HEK293 (cell line): ENCODE data around the gene PCDHGB3.

ENCODE experiments used
- CTCF ChIA-PET: fragments of 350-600 bp; formaldehyde crosslinking; extraction: SDS; loops from one replicate; lab custom pipeline; 2021; ENCODE audit warnings: antibody characterized with exemption; lab: Yijun Ruan, JAX
- POLR2A ChIA-PET: fragments of 300-600 bp; formaldehyde crosslinking; extraction: SDS; loops from one replicate; lab custom pipeline; 2020; ENCODE audit warnings: antibody characterized with exemption, inconsistent platforms; lab: Yijun Ruan, JAX
- H3K27ac ChIP-seq: fragments of 200-500 bp; sonication (Bioruptor generic); 2 replicates; pipeline ENCODE4 v1.5.1; 2014; ENCODE audit warnings: low read depth, low read length, control low read depth, inconsistent platforms; ENCODE audit errors: extremely low read depth
- H3K36me3 ChIP-seq, 2 experiments: fragments of 200-500 bp in 1 of 2; sonication (Bioruptor generic) in 1 of 2; 1 replicate in 1 of 2; 2 replicates in 1 of 2; pipeline ENCODE4 v1.5.1; 2014 to 2017; ENCODE audit warnings: inconsistent platforms in 2 of 2, low read length in 2 of 2; ENCODE audit not compliant: control insufficient read depth in 2 of 2, insufficient read depth in 1 of 2
- H3K4me1 ChIP-seq: fragments of 200-500 bp; sonication (Bioruptor generic); 2 replicates; pipeline ENCODE4 v1.5.1; 2014; ENCODE audit warnings: mild to moderate bottlenecking, low read length, inconsistent platforms; ENCODE audit not compliant: control insufficient read depth, insufficient read depth
- H3K4me3 ChIP-seq: 2 replicates; pipeline ENCODE4 v1.5.1; 2011; ENCODE audit warnings: low read depth, mild to moderate bottlenecking, control low read depth, low read length, moderate library complexity
- H3K9me3 ChIP-seq: fragments of 200-500 bp; sonication (Bioruptor generic); 2 replicates; pipeline ENCODE4 v1.5.1; 2014; ENCODE audit warnings: low read depth, low read length, inconsistent platforms; ENCODE audit not compliant: control insufficient read depth, insufficient read depth
- GLI2 ChIP-seq: fragments of 450-650 bp; formaldehyde crosslinking; IDR thresholded peaks from 2 replicates; pipeline ENCODE4; 2017; ENCODE audit warnings: missing biosample characterization, missing genetic modification characterization, low read depth, borderline replicate concordance
- GLIS2 ChIP-seq: fragments of 450-650 bp; formaldehyde crosslinking; IDR thresholded peaks from 2 replicates; pipeline ENCODE4 v1.5.1; 2016; ENCODE audit warnings: missing biosample characterization, missing genetic modification characterization
- KLF7 ChIP-seq: fragments of 450-650 bp; formaldehyde crosslinking; IDR thresholded peaks from 2 replicates; pipeline ENCODE4 v1.5.1; 2016; ENCODE audit warnings: missing biosample characterization, missing genetic modification characterization, borderline replicate concordance
- KLF9 ChIP-seq: fragments of 450-650 bp; formaldehyde crosslinking; IDR thresholded peaks from 2 replicates; pipeline ENCODE4 v1.5.1; 2016; ENCODE audit warnings: missing biosample characterization, missing genetic modification characterization, low read depth
- SALL2 ChIP-seq: fragments of 450-650 bp; formaldehyde crosslinking; IDR thresholded peaks from 2 replicates; pipeline ENCODE4 v1.5.0; 2017; ENCODE audit warnings: missing biosample characterization, mild to moderate bottlenecking, missing genetic modification characterization, borderline replicate concordance
- SETDB1 ChIP-seq: IDR thresholded peaks from one replicate; pipeline ENCODE4 v1.6.1; 2017; ENCODE audit warnings: mild to moderate bottlenecking, low read length, moderate library complexity, mixed read lengths; ENCODE audit not compliant: insufficient read length
- TCF7L2 ChIP-seq: IDR thresholded peaks from 2 replicates; pipeline ENCODE4 v1.6.1; 2011; ENCODE audit warnings: low read depth, mild to moderate bottlenecking, inconsistent platforms, low read length, moderate library complexity, borderline replicate concordance
- TRIM28 ChIP-seq: IDR thresholded peaks from 2 replicates; pipeline ENCODE4 v1.6.1; 2011; ENCODE audit warnings: low read length, control low read depth, borderline replicate concordance
- ZBTB1 ChIP-seq: fragments of 450-650 bp; formaldehyde crosslinking; IDR thresholded peaks from 2 replicates; pipeline ENCODE4 v1.5.1; 2016; ENCODE audit warnings: missing biosample characterization, missing genetic modification characterization
- ZEB2 ChIP-seq: fragments of 450-650 bp; formaldehyde crosslinking; IDR thresholded peaks from 2 replicates; pipeline ENCODE4 v1.5.1; 2016; ENCODE audit warnings: missing biosample characterization, missing genetic modification characterization
- ZFP69B ChIP-seq: fragments of 450-650 bp; formaldehyde crosslinking; IDR thresholded peaks from 2 replicates; pipeline ENCODE4 v1.5.1; 2016; ENCODE audit warnings: missing biosample characterization, missing genetic modification characterization
- ZIC2 ChIP-seq: fragments of 450-650 bp; formaldehyde crosslinking; IDR thresholded peaks from 2 replicates; pipeline ENCODE4 v1.5.1; 2016; ENCODE audit warnings: missing biosample characterization, missing genetic modification characterization
- ZNF121 ChIP-seq: fragments of 450-650 bp; formaldehyde crosslinking; IDR thresholded peaks from 2 replicates; pipeline ENCODE4 v1.5.1; 2016; ENCODE audit warnings: missing biosample characterization, missing genetic modification characterization
- ZNF132 ChIP-seq: fragments of 450-650 bp; formaldehyde crosslinking; IDR thresholded peaks from 2 replicates; pipeline ENCODE4 v1.5.1; 2017; ENCODE audit warnings: missing biosample characterization, missing genetic modification characterization, borderline replicate concordance
- ZNF148 ChIP-seq: fragments of 450-650 bp; formaldehyde crosslinking; IDR thresholded peaks from 2 replicates; pipeline ENCODE4 v1.5.0; 2017; ENCODE audit warnings: missing biosample characterization, missing genetic modification characterization, borderline replicate concordance
- ZNF157 ChIP-seq: fragments of 450-650 bp; formaldehyde crosslinking; IDR thresholded peaks from 2 replicates; pipeline ENCODE4 v1.5.1; 2016; ENCODE audit warnings: missing biosample characterization, missing genetic modification characterization
- ZNF274 ChIP-seq, 2 experiments: fragments of 200-500 bp in 1 of 2; fragments of 450-650 bp in 1 of 2; sonication (Bioruptor generic) in 1 of 2; formaldehyde crosslinking in 1 of 2; IDR thresholded peaks; 2 replicates each; pipeline versions ENCODE4 v1.5.1 to v1.6.1; 2014 to 2016; ENCODE audit warnings: borderline replicate concordance in 1 of 2, inconsistent platforms in 1 of 2, low read length in 1 of 2, missing biosample characterization in 1 of 2, missing genetic modification characterization in 1 of 2
- ZNF302 ChIP-seq: fragments of 450-650 bp; formaldehyde crosslinking; IDR thresholded peaks from 2 replicates; pipeline ENCODE4 v1.5.1; 2016; ENCODE audit warnings: missing biosample characterization, missing genetic modification characterization, low read depth
- ZNF37A ChIP-seq: fragments of 450-650 bp; IDR thresholded peaks from 2 replicates; pipeline ENCODE4 v1.5.1; 2018; ENCODE audit warnings: missing biosample characterization, missing genetic modification characterization
- ZNF530 ChIP-seq: fragments of 450-650 bp; formaldehyde crosslinking; IDR thresholded peaks from 2 replicates; pipeline ENCODE4 v1.5.1; 2016; ENCODE audit warnings: low read depth, missing biosample characterization, missing genetic modification characterization
- ZNF600 ChIP-seq: fragments of 450-650 bp; formaldehyde crosslinking; IDR thresholded peaks from 2 replicates; pipeline ENCODE4 v1.5.1; 2016; ENCODE audit warnings: missing biosample characterization, missing genetic modification characterization
- ZNF660 ChIP-seq: fragments of 450-650 bp; IDR thresholded peaks from 2 replicates; pipeline ENCODE4 v1.5.1; 2018; ENCODE audit warnings: missing biosample characterization, mild to moderate bottlenecking, missing genetic modification characterization
- ZNF692 ChIP-seq: fragments of 450-650 bp; formaldehyde crosslinking; IDR thresholded peaks from 2 replicates; pipeline ENCODE4 v1.5.1; 2016; ENCODE audit warnings: missing biosample characterization, missing genetic modification characterization
- ZNF768 ChIP-seq: fragments of 450-650 bp; formaldehyde crosslinking; IDR thresholded peaks from 2 replicates; pipeline ENCODE4 v1.5.1; 2018; ENCODE audit warnings: missing biosample characterization, mild to moderate bottlenecking, missing genetic modification characterization
- ZNF792 ChIP-seq: fragments of 450-650 bp; formaldehyde crosslinking; IDR thresholded peaks from 2 replicates; pipeline ENCODE4 v1.5.1; 2016; ENCODE audit warnings: missing biosample characterization, missing genetic modification characterization
- ZSCAN23 ChIP-seq: fragments of 450-650 bp; formaldehyde crosslinking; IDR thresholded peaks from 2 replicates; pipeline ENCODE4 v1.5.1; 2016; ENCODE audit warnings: missing biosample characterization, missing genetic modification characterization
- ZSCAN30 ChIP-seq: fragments of 450-650 bp; IDR thresholded peaks from 2 replicates; pipeline ENCODE4 v1.5.1; 2018; ENCODE audit warnings: missing biosample characterization, mild to moderate bottlenecking, missing genetic modification characterization, moderate library complexity
- TF ChIP-seq, protein P1 (sequence below): fragments of 450-650 bp; formaldehyde crosslinking; IDR thresholded peaks from 2 replicates; pipeline ENCODE4 v1.5.1; 2016; ENCODE audit warnings: missing biosample characterization, missing genetic modification characterization
- TF ChIP-seq, protein P2 (sequence below): fragments of 450-650 bp; IDR thresholded peaks from 2 replicates; pipeline ENCODE4 v1.5.1; 2018; ENCODE audit warnings: missing biosample characterization, mild to moderate bottlenecking, missing genetic modification characterization
- TF ChIP-seq, protein P3 (sequence below): fragments of 450-650 bp; formaldehyde crosslinking; IDR thresholded peaks from 2 replicates; pipeline ENCODE4 v1.5.1; 2017; ENCODE audit warnings: missing biosample characterization, missing genetic modification characterization

The PCDHGB3 gene

DNA sequence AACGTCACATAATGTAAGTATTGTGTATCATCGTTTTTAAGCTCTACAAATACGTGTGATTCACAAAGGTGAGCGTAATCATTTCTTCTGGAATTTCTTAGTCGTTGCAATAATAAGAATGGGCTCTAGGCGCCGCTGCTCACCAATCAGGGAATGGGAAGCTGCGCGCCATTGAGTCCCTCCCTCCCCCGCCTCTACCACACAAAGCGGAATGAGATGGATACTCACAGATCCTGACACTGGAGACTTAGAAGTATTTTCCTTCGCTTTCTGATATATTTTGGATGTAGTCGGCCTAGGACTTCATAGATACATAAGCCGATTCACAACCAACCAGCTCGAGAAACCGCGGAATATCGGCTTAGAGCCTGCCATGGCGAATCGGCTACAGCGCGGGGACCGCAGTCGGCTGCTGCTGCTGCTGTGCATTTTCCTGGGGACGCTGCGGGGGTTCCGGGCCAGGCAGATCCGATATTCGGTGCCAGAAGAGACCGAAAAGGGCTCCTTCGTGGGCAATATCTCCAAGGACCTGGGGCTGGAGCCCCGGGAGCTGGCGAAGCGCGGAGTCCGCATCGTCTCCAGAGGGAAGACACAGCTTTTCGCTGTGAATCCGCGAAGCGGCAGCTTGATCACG, 50.9 kb downstream of the PCDHGB3 start, which contains the start of gene PCDHGA11:
PCDHGA11 (plus strand) TSS at position 197 of the 634 bp plus-strand sequence; CDS start at position 374, 177 bp downstream.
- Histone ChIP-seq H3K9me3 (no peaks in the 10 kb centered on the region; the same call in 1 of the 2 replicates), H3K4me1 (no peaks in the 10 kb centered on the region), H3K4me3 (peak within 1 kb of the TSS; percentile 67), H3K36me3 (no peaks in the 10 kb centered on the region), H3K27ac (no peak within 1 kb of the TSS)
- ChIA-PET CTCF (interaction anchor here (0.6 to 7.0 kb wide), 65 partner anchors 9 to 335 kb away, joined by 3 to 160 read pairs (median 5); partner anchors contain the start of genes DIAPH1, PCDHB11, PCDHB14 and PCDHB15), POLR2A (interaction anchor here (0.9 to 1.5 kb wide), 3 partner anchors 101 to 104 kb away, joined by 3 to 6 read pairs (median 4); partner anchors contain the start of gene TAF7)
- TF ChIP-seq ZEB2 = 0 out of 2 replicates have a peak, but pooled peaks have one; percentile 21
- peak; percentile 51; the same call in 1 of the 2 replicates for TF ChIP-seq GLIS2
- TF ChIP-seq SETDB1 = no peak
- no peak for TF ChIP-seq ZNF157
- no peak for TF ChIP-seq ZNF148 (tag by site-specific recombination)
- TF ChIP-seq ZSCAN23 (tag by site-specific recombination) = no peak
- 0 out of 2 replicates have a peak, but pooled peaks have one; percentile 22 for TF ChIP-seq ZSCAN30
- no peak for TF ChIP-seq GLI2
- no peak for TF ChIP-seq ZNF768 (tag by site-specific recombination)
- TF ChIP-seq ZNF692 = peak; percentile 41; the same call in 1 of the 2 replicates
- no peak for TF ChIP-seq ZBTB1 (tag by site-specific recombination)
- TF ChIP-seq, protein P1, sequence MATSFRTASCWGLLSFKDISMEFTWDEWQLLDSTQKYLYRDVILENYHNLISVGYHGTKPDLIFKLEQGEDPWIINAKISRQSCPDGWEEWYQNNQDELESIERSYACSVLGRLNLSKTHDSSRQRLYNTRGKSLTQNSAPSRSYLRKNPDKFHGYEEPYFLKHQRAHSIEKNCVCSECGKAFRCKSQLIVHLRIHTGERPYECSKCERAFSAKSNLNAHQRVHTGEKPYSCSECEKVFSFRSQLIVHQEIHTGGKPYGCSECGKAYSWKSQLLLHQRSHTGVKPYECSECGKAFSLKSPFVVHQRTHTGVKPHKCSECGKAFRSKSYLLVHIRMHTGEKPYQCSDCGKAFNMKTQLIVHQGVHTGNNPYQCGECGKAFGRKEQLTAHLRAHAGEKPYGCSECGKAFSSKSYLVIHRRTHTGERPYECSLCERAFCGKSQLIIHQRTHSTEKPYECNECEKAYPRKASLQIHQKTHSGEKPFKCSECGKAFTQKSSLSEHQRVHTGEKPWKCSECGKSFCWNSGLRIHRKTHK (tag by site-specific recombination) = no peak
- TF ChIP-seq TRIM28 = no peak
- TF ChIP-seq ZNF274 (IDR thresholded peaks at IDR 0.05; ENCODE audit: low read length) = no peak
- no peak for TF ChIP-seq ZNF274 (tag by site-specific recombination; IDR thresholded peaks at IDR 0.05; ENCODE audit: borderline replicate concordance)
- no peak for TF ChIP-seq ZNF302 (tag by site-specific recombination)
- no peak for TF ChIP-seq SALL2 (tag by site-specific recombination)
- TF ChIP-seq ZIC2 (tag by site-specific recombination) = peak; percentile 30; the same call in 1 of the 2 replicates
- TF ChIP-seq, protein P2, sequence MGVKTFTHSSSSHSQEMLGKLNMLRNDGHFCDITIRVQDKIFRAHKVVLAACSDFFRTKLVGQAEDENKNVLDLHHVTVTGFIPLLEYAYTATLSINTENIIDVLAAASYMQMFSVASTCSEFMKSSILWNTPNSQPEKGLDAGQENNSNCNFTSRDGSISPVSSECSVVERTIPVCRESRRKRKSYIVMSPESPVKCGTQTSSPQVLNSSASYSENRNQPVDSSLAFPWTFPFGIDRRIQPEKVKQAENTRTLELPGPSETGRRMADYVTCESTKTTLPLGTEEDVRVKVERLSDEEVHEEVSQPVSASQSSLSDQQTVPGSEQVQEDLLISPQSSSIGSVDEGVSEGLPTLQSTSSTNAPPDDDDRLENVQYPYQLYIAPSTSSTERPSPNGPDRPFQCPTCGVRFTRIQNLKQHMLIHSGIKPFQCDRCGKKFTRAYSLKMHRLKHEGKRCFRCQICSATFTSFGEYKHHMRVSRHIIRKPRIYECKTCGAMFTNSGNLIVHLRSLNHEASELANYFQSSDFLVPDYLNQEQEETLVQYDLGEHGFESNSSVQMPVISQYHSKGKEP = 0 out of 2 replicates have a peak, but pooled peaks have one; percentile 31
- TF ChIP-seq KLF9 (tag by site-specific recombination) = no peak
- peak; percentile 37; the same call in 1 of the 2 replicates for TF ChIP-seq ZFP69B (tag by site-specific recombination)
- TF ChIP-seq, protein P3, sequence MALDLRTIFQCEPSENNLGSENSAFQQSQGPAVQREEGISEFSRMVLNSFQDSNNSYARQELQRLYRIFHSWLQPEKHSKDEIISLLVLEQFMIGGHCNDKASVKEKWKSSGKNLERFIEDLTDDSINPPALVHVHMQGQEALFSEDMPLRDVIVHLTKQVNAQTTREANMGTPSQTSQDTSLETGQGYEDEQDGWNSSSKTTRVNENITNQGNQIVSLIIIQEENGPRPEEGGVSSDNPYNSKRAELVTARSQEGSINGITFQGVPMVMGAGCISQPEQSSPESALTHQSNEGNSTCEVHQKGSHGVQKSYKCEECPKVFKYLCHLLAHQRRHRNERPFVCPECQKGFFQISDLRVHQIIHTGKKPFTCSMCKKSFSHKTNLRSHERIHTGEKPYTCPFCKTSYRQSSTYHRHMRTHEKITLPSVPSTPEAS (tag by site-specific recombination) = no peak
- peak; percentile 64 for TF ChIP-seq ZNF660
- TF ChIP-seq ZNF37A (tag by site-specific recombination) = no peak
- TF ChIP-seq ZNF132 (tag by site-specific recombination) = no peak
- no peak for TF ChIP-seq TCF7L2
- TF ChIP-seq ZNF792 (tag by site-specific recombination) = no peak
- TF ChIP-seq ZNF600 = peak; percentile 41; the same call in 1 of the 2 replicates
- no peak for TF ChIP-seq ZNF121 (tag by site-specific recombination)
- no peak for TF ChIP-seq ZNF530 (tag by site-specific recombination)
- no peak for TF ChIP-seq KLF7 (tag by site-specific recombination)
